ENCODE results near the gene SLC25A6.
A peak's percentile ranks its signal among the peaks of the same experiment; 100 is the strongest.

- TF ChIP-seq CTCF (IDR thresholded peaks at IDR 0.05) (no peak), POLR2AphosphoS5 (IDR thresholded peaks at IDR 0.05) (peak in 2 of 4 donors; percentile 51 to 58), EP300 (IDR thresholded peaks at IDR 0.05) (no peak)
Measured at GRCh38 chrX:1380672-1381233, 11.2 kb downstream of the SLC25A6 start.

Measured in sigmoid colon (tissue), 4 donors.